ENCODE results near the gene STOX2. TPM values are rescaled to one million over a fixed set of nuclear protein-coding genes. Genes with fewer than 3 reads are reported as not detected.

The STOX2 gene
- total and polyA plus RNA-seq, 2 of the 13 experiments (the other 11 are each of a cell fraction or from before 2014, with no cell fraction given): 0.01 to 0.15 TPM

- in situ Hi-C loops (cut with HindIII; ENCODE audit: extremely low pct_ligation_motif_present, low pct_unique_long_range_greater_than_20kb) (no loop called here), intact Hi-C loops (cut with micrococcal nuclease; ENCODE audit: unreplicated experiment) (no loop called here)
- Histone ChIP-seq H4K20me1 (ENCODE audit: insufficient read depth, low read length) (no peaks in the 10 kb centered on the region), H3K27ac (ENCODE audit: extremely low read length, insufficient read depth, low read length) (no peak overlapping the region), H3K4me3 (replicated peaks in 1 of 3; ENCODE audit: insufficient read depth in 1 of 3, low read depth in 2 of 3, low read length in 3 of 3) (no peak overlapping the region), H3K9me3 (ENCODE audit: low read length) (no peaks in the 10 kb centered on the region), H2AFZ (ENCODE audit: low read length) (no peak overlapping the region), H3K79me2 (ENCODE audit: insufficient read depth, low read length) (no peaks in the 10 kb centered on the region), H3K9ac (ENCODE audit: insufficient read depth, low read depth, low read length) (no peak overlapping the region), H3K27me3 (ENCODE audit: control insufficient read depth in 1 of 2, insufficient read depth in 2 of 2, low read length in 2 of 2) (no peaks in the 10 kb centered on the region), H3K4me1 (ENCODE audit: insufficient read depth, low read length) (no peaks in the 10 kb centered on the region), H3K36me3 (replicated peaks in 1 of 2; ENCODE audit: control insufficient read depth in 1 of 2, insufficient read depth in 2 of 2, low read length in 2 of 2) (no peaks in the 10 kb centered on the region), H3K4me2 (ENCODE audit: low read depth, low read length) (no peak overlapping the region)
- 20% methylated on average over 4 of the region's 4 CpGs for WGBS (ENCODE audit: low lambda C conversion rate)
- no peak for ATAC-seq
- no peak for FAIRE-seq
- BruUV-seq (replicated peaks): no TSS peak
- CTCF ChIA-PET (ENCODE audit: low intra/inter-chr PET ratio, low total read pairs): no interaction called here
- DNase-seq (ENCODE audit: low spot score): no peak
- POLR2A ChIA-PET: no interaction called here
- no peak for TF ChIP-seq ZNF780A (CRISPR knock-in tag; IDR thresholded peaks at IDR 0.05)
- TF ChIP-seq ZNF275 (CRISPR knock-in tag; IDR thresholded peaks at IDR 0.05; ENCODE audit: borderline replicate concordance): no peak
- no peak for TF ChIP-seq HOMEZ (CRISPR knock-in tag; IDR thresholded peaks at IDR 0.05; ENCODE audit: low read depth)
- TF ChIP-seq KAT8 (CRISPR knock-in tag; IDR thresholded peaks at IDR 0.05): no peak
- TF ChIP-seq ZNF749 (CRISPR knock-in tag; IDR thresholded peaks at IDR 0.05; ENCODE audit: borderline replicate concordance): no peak
- TF ChIP-seq ARNT2 (CRISPR knock-in tag; IDR thresholded peaks at IDR 0.05; ENCODE audit: low read depth): no peak
- no peak for TF ChIP-seq HIC2 (CRISPR knock-in tag; IDR thresholded peaks at IDR 0.05; ENCODE audit: low read depth)
- no peak for TF ChIP-seq TBP (CRISPR knock-in tag; IDR thresholded peaks at IDR 0.05)
- TF ChIP-seq TBX2 (CRISPR knock-in tag; IDR thresholded peaks at IDR 0.05; ENCODE audit: borderline replicate concordance): no peak
- no peak for TF ChIP-seq ZFP37 (CRISPR knock-in tag; IDR thresholded peaks at IDR 0.05; ENCODE audit: borderline replicate concordance)
- TF ChIP-seq ZGPAT (CRISPR knock-in tag; IDR thresholded peaks at IDR 0.05): no peak
- no peak for TF ChIP-seq SRSF4 (IDR thresholded peaks at IDR 0.05; ENCODE audit: low read depth, low read length, poor library complexity, severe bottlenecking)
- no peak for TF ChIP-seq KLF9 (CRISPR knock-in tag; IDR thresholded peaks at IDR 0.05; ENCODE audit: low read depth)
- no peak for TF ChIP-seq PRDM4 (CRISPR knock-in tag; IDR thresholded peaks at IDR 0.05; ENCODE audit: borderline replicate concordance)
Observed at GRCh38 chr4:184024637-184025036, 119.5 kb downstream of the STOX2 start.
